HepG2 (cell line): ENCODE results near the gene GALNTL6.

Experiments
- SMARCC2 ChIP-seq: fragments of 450-650 bp; IDR thresholded peaks from 2 replicates; pipeline ENCODE4 v1.6.1; 2017; ENCODE audit warnings: antibody characterized with exemption, mild to moderate bottlenecking
- TF ChIP-seq, protein P1 (sequence below): sonication (generic); formaldehyde crosslinking; IDR thresholded peaks from 2 replicates; pipeline ENCODE4 v1.4.0; 2020; ENCODE audit warnings: missing genetic modification reagents, low read depth, mild to moderate bottlenecking, borderline replicate concordance
- TF ChIP-seq, protein P2 (sequence below): sonication (generic); formaldehyde crosslinking; IDR thresholded peaks from 2 replicates; pipeline ENCODE4 v1.5.0; 2020; ENCODE audit warnings: mild to moderate bottlenecking, missing genetic modification reagents, moderate library complexity

DNA sequence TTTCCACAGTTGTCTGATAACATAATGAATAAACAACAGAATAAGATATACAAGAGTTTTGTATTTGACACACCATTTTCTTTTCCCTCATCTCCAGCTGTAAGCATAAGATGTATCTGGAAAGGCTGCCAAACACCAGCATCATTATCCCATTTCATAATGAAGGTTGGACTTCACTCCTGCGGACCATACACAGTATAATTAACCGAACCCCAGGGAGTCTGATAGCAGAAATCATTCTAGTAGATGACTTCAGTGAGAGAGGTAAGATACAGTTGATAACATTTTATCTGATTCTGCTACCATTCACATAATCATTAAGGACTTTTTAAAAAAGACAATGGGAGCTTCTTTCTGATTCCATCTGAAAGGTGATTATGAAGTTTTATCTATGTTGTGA, 535.2 kb downstream of the GALNTL6 start:
- TF ChIP-seq, protein P1, sequence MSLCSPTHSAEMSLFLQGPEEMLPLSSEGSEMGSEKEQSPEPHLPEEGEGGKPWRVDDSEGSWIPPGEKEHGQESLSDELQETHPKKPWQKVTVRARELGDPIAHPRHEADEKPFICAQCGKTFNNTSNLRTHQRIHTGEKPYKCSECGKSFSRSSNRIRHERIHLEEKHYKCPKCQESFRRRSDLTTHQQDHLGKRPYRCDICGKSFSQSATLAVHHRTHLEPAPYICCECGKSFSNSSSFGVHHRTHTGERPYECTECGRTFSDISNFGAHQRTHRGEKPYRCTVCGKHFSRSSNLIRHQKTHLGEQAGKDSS (CRISPR knock-in tag): no peak
- TF ChIP-seq, protein P2, sequence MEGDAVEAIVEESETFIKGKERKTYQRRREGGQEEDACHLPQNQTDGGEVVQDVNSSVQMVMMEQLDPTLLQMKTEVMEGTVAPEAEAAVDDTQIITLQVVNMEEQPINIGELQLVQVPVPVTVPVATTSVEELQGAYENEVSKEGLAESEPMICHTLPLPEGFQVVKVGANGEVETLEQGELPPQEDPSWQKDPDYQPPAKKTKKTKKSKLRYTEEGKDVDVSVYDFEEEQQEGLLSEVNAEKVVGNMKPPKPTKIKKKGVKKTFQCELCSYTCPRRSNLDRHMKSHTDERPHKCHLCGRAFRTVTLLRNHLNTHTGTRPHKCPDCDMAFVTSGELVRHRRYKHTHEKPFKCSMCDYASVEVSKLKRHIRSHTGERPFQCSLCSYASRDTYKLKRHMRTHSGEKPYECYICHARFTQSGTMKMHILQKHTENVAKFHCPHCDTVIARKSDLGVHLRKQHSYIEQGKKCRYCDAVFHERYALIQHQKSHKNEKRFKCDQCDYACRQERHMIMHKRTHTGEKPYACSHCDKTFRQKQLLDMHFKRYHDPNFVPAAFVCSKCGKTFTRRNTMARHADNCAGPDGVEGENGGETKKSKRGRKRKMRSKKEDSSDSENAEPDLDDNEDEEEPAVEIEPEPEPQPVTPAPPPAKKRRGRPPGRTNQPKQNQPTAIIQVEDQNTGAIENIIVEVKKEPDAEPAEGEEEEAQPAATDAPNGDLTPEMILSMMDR (CRISPR knock-in tag): no peak
- TF ChIP-seq SMARCC2: no peak
